Measurements from ENCODE around the gene MYL12A.
A peak's percentile ranks its signal among the peaks of the same experiment; 100 is the strongest.
"Not testable (repeated sequence)": the region's sequence is repeated elsewhere in the genome, so short reads cannot be mapped to it uniquely, and the experiment has no call there.

MYL12A gene

GRCh38 chr18:3254725-3255124, 7.1 kb downstream of the MYL12A start:
- DNase-seq (ENCODE audit: low read depth in 1 of 2, low spot score in 1 of 2), result no peak

DNA sequence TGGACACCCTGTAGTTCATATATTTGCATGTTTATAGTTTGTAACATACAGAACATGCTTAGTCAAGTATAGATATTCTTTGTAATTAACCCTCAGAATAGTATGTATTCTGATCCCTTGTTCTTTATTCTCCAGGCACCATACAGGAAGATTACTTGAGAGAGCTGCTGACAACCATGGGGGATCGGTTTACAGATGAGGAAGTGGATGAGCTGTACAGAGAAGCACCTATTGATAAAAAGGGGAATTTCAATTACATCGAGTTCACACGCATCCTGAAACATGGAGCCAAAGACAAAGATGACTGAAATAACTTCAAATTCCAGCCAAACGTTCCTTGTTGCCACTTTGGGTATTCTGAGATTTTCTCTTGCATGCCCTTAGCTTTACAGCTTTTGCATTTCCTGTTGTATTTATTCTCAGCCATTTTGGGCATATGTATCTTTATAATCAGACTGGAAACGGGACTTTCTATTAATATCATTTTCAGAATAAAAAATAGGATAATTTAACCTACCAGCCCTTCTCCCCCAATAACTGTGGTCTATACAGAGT, 8.1 kb downstream of the MYL12A start:
- DNase-seq (ENCODE audit: low read depth in 1 of 2, low spot score in 1 of 2), result no peak

DNA sequence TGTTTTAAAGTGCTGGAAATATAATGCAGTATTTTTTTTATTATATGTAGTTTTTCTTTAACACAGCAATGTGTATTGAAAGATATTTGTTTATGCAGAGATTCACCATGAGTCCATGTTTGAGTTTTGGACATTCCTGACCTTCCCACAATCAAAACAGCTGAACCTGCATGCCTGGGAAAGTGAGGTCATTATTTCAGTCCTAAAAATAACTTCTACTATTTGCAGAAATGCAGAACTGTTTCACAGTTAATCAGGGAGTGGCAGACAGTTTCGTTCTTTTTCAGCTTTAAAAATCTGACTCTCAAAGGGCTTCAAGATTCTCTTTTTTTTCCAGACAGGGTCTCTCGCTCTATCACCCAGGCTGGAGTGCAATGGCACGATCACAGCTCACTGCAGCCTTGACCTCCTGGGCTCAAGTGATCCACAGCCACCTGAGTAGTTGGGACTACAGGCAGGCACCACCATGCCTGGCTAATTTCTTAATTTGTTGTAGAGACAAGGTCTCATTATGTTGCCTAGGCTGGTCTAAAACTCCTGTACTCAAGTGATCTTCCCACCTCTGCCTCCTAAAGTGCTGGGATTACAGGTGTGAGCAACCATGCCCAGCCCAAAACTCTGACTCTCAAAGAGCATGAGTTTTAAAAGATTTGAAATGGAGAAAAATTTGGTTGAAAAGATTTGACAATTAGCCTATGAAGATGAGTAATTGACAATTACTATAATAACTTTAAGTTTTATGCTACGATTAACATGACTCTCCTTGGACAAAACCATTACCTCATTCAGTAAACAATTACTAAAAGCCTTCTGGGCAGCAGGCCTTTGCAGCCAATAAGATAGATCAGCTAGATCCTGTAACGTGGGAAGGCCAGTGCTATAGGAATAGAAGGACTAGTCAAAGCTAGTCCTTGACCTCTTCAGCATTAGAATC, 9.4 kb downstream of the MYL12A start:
- no peak for DNase-seq (ENCODE audit: low read depth in 1 of 2, low spot score in 1 of 2)

GRCh38 chr18:3257627-3258120, 10.1 kb downstream of the MYL12A start:
- no peak for DNase-seq (ENCODE audit: low read depth in 1 of 2, low spot score in 1 of 2)

GRCh38 chr18:3260995-3261372, 13.4 kb downstream of the MYL12A start:
- DNase-seq (ENCODE audit: low read depth in 1 of 2, low spot score in 1 of 2), result no peak

DNA sequence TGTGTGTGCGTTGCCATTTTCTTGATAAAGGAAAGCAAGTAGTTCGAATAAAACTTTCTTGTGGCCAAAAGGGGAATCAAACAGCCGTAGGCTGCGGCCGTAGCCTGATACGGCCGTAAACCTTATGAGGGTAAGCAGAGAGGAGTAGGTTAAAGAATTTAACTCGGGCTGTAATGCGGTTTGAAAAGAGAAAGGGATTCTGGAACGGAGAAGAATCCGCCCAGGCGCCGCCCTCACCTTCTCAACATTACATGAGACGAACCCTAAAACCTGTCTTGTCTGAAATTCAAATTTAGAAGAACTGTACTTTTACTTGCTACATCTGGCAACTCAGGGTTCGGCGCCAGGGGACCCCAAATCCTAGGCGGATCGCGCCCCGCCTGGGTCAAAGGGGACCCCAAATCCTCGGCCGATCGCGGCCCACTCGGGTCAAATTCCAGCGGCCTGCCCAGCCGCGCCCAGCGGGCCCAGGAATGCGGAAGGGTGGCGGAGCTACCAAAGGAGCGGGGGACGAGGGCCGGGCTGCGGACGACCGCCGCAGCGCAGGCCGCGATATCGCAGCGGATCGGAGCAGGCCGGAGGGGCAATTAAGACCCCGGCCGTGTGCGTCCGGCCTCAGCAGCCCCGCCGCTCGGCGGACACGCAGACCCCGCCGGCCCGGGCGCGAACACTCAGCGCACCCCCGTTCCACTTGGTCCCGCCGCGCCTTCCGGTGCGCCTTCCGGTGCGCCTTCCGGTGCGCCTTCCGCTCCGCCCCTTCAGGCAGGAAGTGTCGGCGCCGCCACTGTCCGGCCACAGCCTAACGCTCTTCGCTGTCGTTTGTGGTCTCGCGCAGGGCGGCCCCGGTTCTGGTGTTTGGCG, 14.0 kb downstream of the MYL12A start, which contains the start of gene MYL12B:
MYL12B (plus strand) TSS at position 761 of the 861 bp plus-strand sequence. CDS start 10,766 bp downstream, outside the sequence.
- DNase-seq (ENCODE audit: low read depth in 1 of 2, low spot score in 1 of 2), result peak; percentile 59 to 63

GRCh38 chr18:3262234-3263131, 14.9 kb downstream of the MYL12A start:
- DNase-seq (ENCODE audit: low read depth in 1 of 2, low spot score in 1 of 2), result peak in 1 of 2 donors; percentile 13

GRCh38 chr18:3263132-3263700, 15.6 kb downstream of the MYL12A start:
- no peak for DNase-seq (ENCODE audit: low read depth in 1 of 2, low spot score in 1 of 2)

- DNase-seq (ENCODE audit: low read depth in 1 of 2, low spot score in 1 of 2), result no peak
Observed at GRCh38 chr18:3264362-3264761, 16.8 kb downstream of the MYL12A start.

GRCh38 chr18:3265564-3266033, 18.0 kb downstream of the MYL12A start:
- DNase-seq (ENCODE audit: low read depth in 1 of 2, low spot score in 1 of 2), result no peak

- DNase-seq (ENCODE audit: low read depth in 1 of 2, low spot score in 1 of 2), result no peak
Observed at GRCh38 chr18:3266062-3266608, 18.5 kb downstream of the MYL12A start.

DNA sequence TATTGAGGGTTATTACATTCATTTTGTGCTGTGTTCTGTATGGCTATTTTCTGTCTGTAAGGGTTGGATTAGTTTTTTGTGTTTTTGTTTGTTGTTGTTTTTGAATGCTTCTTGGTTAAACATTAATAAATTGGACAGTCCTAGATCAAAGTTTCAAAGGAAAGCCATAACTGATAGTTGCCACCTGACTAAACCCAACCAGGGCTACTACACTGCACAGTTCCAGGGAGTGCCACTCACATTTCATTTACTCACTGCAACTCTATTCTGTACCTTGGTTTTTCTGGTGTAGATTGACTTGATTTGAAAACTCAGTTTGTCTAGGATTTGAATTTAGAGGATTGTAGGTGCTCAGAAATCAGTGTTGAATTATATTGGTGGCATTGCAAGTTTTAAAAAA, 20.7 kb downstream of the MYL12A start:
- no peak for DNase-seq (ENCODE audit: low read depth in 1 of 2, low spot score in 1 of 2)

GRCh38 chr18:3269241-3269913, 21.8 kb downstream of the MYL12A start:
- DNase-seq (ENCODE audit: low read depth in 1 of 2, low spot score in 1 of 2), result no peak

DNA sequence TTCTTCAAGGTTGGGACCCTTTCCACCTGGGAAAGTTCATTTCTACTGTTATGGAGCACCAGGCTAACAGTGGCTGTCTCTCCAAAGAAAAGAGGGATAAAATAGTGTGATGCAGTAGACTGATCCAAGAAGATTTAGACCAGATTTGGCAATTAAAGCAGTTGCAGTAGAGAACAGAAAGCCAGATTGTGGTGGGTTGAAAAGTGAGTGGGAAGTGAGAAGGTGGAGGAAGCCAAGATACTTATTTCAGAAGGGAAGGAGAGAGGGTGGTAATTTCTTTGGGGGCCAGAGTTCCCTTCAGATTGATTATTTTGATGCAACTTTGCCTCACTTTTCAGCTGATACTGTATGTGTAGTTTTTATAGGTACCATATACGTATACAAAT, 22.3 kb downstream of the MYL12A start:
- DNase-seq (ENCODE audit: low read depth in 1 of 2, low spot score in 1 of 2), result no peak

DNA sequence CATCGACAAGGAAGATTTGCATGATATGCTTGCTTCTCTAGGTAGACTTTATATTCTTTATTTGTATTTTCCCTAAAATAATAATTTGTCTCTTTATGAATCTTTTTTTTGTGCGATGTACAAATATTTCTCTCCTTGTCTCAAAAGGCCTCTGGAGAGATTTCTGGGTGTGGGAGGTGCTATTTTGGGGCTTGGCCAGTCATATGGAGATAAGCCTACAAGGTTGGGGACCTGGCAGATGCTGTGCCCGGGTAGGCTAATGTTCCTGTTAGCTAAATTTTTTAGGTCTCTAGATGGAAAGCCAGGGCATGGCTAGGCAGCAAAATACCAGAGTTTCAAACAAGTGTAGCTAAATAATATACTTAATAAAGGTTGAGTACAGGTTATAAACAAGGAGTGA, 25.4 kb downstream of the MYL12A start:
- DNase-seq (ENCODE audit: low read depth in 1 of 2, low spot score in 1 of 2), result no peak

DNA sequence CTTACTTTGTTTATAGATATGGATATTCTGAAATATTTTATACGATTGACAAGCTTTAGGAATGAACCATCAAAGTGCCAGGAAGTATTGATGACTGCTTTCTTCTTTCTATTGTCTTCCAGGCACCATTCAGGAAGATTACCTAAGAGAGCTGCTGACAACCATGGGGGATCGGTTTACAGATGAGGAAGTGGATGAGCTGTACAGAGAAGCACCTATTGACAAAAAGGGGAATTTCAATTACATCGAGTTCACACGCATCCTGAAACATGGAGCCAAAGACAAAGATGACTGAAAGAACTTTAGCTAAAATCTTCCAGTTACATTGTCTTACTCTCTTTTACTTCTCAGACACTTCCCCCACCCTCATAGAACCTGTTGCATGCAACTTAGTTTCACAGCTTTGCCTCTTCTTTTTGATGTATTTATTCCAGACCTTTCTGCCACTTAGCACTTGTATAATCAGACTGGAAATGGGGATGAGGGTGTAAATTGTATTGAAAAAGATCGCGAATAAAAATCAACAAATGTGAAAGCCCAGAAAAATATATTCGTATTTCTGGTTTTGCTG, 30.1 kb downstream of the MYL12A start:
- not testable (repeated sequence) for DNase-seq (ENCODE audit: low read depth in 1 of 2, low spot score in 1 of 2)

DNA sequence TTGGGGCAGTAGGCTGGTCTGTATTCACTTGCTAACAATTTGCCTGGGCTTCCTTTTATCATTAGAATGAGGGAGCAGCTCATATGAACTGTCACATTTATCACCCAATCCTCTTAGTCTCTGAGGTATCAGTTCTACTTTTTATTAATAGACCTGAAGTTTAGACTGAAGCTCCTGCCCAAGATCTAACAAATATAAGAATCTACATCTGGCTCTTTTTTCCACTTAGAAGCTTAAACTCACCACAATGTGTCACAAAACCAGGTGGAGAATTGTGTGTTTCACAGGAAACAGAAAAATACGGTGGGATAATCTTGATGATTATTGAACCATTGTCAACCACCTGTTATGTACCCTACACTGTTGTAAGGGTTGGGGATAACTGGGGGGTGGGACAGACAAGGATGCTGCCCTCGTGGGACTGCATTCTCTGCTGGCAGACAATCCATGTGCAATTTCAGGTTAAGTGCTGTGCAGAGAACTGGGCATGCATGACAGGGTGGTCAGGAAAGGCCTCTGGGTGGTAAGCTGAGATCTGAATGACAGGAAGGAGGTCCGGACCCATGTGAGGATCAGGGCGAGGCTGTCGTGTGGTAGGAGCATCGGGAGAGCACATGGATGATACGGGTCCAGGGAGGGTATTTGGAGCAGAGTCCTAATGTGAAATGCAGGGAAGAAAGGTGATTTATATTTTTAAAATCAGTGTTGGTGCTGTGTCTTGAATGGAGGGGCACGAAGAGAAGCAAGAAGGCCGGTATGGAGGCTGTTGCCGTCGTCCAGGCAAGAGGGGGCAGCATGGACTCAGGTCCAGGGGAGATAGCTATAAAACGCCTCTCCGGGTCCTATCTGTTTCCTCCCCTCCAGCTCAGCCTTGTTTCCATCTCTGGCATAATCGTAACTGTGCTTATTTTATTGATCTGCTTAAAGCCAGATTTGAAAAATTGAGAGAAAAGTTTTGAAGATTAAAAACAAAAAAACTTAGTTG, 31.9 kb downstream of the MYL12A start:
- DNase-seq (ENCODE audit: low read depth in 1 of 2, low spot score in 1 of 2), result no peak
